ENCODE results near the gene NPR3.

- no peak for TF ChIP-seq CTCF (IDR thresholded peaks at IDR 0.05)
- no peak for TF ChIP-seq POLR2AphosphoS5 (IDR thresholded peaks at IDR 0.05)
- no peak for TF ChIP-seq EP300 (IDR thresholded peaks at IDR 0.05)
- no peak for TF ChIP-seq POLR2A (IDR thresholded peaks at IDR 0.05)
Observed at GRCh38 chr5:32729651-32730050, 18.5 kb downstream of the NPR3 start.

All from sigmoid colon (tissue), 4 donors.